Measurements from ENCODE around the gene GSTO2. TPM values are rescaled to one million over a fixed set of nuclear protein-coding genes. Genes with fewer than 3 reads are reported as not detected.
"Not testable (repeated sequence)": the region's sequence is repeated elsewhere in the genome, so short reads cannot be mapped to it uniquely, and the experiment has no call there.

The GSTO2 gene
- total RNA-seq, 4 donors from 2014 or later: 19.9 to 29.8 (median 22.6) TPM

DNA sequence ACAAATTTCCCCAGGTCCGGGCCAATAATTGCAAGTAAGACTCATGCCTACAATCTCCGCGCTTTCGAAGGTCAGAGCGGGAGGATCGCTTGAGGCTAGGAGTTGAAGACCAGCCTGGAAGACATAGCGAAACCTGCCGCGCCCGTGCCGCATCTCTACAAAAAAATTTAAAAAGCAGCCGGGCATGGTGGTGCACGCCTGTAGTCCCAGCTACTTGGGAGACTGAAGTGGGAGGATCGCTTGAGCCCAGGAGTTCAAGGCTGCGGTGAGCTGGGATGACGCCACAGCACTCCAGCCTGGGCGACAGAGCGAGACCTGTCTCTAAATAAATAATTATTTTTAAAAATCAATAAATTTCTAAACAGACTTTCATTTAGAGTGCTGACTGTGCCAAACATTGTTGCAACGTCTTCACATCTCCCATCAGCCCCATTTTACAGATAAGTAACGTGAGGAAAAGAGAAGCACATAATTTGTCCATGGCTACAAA lies 36.3 kb upstream of the GSTO2 start:
- intact Hi-C loops (cut with DNase I; ENCODE audit: low total_unique reads): no loop called here
- WGBS, 2 donors: 12 to 14% methylated on average over 20 of the region's 20 CpGs
- TF ChIP-seq, protein P1, sequence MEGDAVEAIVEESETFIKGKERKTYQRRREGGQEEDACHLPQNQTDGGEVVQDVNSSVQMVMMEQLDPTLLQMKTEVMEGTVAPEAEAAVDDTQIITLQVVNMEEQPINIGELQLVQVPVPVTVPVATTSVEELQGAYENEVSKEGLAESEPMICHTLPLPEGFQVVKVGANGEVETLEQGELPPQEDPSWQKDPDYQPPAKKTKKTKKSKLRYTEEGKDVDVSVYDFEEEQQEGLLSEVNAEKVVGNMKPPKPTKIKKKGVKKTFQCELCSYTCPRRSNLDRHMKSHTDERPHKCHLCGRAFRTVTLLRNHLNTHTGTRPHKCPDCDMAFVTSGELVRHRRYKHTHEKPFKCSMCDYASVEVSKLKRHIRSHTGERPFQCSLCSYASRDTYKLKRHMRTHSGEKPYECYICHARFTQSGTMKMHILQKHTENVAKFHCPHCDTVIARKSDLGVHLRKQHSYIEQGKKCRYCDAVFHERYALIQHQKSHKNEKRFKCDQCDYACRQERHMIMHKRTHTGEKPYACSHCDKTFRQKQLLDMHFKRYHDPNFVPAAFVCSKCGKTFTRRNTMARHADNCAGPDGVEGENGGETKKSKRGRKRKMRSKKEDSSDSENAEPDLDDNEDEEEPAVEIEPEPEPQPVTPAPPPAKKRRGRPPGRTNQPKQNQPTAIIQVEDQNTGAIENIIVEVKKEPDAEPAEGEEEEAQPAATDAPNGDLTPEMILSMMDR (IDR thresholded peaks at IDR 0.05): no peak
- no peak for TF ChIP-seq POLR2A (IDR thresholded peaks at IDR 0.05)
- no peak overlapping the region for H3K4me3 ChIP-seq (ENCODE audit: low read depth, poor library complexity, severe bottlenecking)
- no peak for DNase-seq (ENCODE audit: low spot score in 2 of 2)

DNA sequence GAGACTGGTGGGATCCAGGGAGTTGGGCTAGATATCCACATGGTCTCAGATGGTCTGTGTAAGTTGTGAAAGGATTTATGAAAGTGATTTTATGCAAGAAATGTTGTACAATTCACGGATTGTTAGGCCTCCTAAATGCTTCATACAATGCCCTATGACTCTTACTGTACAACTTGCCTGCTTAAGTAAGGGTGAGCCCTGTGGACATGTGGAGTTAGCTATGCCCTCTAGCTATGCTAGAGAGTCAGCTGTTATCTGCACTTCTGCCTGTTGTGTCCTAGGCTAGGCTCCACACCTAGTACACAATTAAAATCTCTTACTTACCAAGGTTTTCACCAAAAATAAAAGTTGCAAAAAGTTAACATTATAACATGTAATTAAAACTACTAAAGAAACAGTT lies 35.2 kb upstream of the GSTO2 start:
- DNase-seq (ENCODE audit: low spot score in 2 of 2): no peak

DNA sequence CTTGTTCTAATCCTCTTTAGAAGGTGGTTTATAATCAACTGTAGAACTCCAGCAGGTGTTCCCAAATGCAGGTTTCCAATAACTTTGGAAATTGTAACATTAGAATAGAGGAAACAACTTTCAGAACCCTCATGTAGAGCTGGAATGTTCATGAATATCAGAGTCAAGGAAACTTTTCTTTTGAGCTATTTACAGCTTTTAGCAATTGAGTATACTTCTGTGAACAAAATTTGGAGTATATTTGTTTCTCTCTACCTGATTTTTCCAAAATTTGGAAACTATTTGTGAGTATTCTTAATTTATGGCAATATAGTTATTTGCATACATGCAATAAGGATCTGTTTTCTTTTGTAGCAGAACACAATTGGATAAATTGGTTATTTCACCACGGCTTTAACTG lies 34.0 kb upstream of the GSTO2 start:
- DNase-seq (ENCODE audit: low spot score in 2 of 2): no peak
- intact Hi-C loops (cut with DNase I; ENCODE audit: low total_unique reads): no loop called here
- no peak overlapping the region for H3K4me3 ChIP-seq (ENCODE audit: low read depth, poor library complexity, severe bottlenecking)
- WGBS, 2 donors: 82 to 86% methylated on average over 1 of the region's 1 CpG
- no peak for TF ChIP-seq POLR2A (IDR thresholded peaks at IDR 0.05)
- TF ChIP-seq, protein P1 (IDR thresholded peaks at IDR 0.05): no peak

More for the DNA sequence above, 35.2 kb upstream of the GSTO2 start:
- TF ChIP-seq POLR2A (IDR thresholded peaks at IDR 0.05): no peak
- TF ChIP-seq, protein P1 (IDR thresholded peaks at IDR 0.05): no peak
- no peak overlapping the region for H3K4me3 ChIP-seq (ENCODE audit: low read depth, poor library complexity, severe bottlenecking)
- intact Hi-C loops (cut with DNase I; ENCODE audit: low total_unique reads): no loop called here
- 83 to 85% methylated on average over 1 of the region's 1 CpG for WGBS, 2 donors

DNA sequence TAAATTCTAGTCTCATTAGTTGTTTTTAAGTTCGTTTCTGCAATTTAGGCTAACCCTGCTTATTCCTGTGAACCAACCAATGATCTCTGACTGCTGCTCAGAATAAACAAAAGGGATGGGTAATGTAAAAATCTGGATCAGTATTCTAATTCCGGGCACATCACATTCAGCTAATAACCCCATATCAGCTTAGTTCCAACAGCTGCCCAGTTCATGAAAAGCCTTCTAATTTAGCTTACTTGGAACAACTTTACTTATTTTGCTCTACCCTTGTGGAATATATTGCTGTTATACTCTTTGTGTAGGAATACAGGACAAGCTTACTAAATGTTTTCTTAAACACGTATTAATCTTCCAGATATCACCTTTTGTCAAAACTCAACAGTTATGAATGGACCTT lies 33.2 kb upstream of the GSTO2 start:
- WGBS, 2 donors: 82 to 85% methylated on average over 3 of the region's 3 CpGs
- intact Hi-C loops (cut with DNase I; ENCODE audit: low total_unique reads): no loop called here
- DNase-seq (ENCODE audit: low spot score in 2 of 2): no peak
- no peak overlapping the region for H3K4me3 ChIP-seq (ENCODE audit: low read depth, poor library complexity, severe bottlenecking)
- TF ChIP-seq, protein P1 (IDR thresholded peaks at IDR 0.05): no peak
- no peak for TF ChIP-seq POLR2A (IDR thresholded peaks at IDR 0.05)

DNA sequence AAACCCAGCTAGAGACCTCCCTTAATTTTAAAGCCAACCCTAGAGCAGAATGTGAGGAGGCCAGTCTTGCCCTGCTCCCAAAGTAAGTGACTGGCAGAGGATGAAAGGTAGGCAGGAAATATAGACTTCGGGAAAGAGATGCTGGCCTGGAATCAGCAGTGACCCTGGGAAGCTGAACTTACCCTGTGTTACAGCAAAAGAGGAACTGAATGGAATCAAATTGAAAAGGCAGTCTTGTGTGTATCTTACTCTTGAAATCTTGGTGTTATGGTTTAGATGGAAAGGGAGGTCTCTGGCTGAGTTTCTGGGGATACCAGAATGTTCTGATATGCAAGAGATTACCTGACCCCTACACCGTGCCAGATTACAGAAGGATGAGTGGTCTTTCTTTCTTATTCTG lies 28.9 kb upstream of the GSTO2 start:
- 65 to 77% methylated on average over 2 of the region's 2 CpGs for WGBS, 2 donors
- TF ChIP-seq POLR2A (IDR thresholded peaks at IDR 0.05): no peak
- TF ChIP-seq, protein P1 (IDR thresholded peaks at IDR 0.05): no peak
- intact Hi-C loops (cut with DNase I; ENCODE audit: low total_unique reads): no loop called here
- DNase-seq (ENCODE audit: low spot score in 2 of 2): no peak
- no peak overlapping the region for H3K4me3 ChIP-seq (ENCODE audit: low read depth, poor library complexity, severe bottlenecking)

DNA sequence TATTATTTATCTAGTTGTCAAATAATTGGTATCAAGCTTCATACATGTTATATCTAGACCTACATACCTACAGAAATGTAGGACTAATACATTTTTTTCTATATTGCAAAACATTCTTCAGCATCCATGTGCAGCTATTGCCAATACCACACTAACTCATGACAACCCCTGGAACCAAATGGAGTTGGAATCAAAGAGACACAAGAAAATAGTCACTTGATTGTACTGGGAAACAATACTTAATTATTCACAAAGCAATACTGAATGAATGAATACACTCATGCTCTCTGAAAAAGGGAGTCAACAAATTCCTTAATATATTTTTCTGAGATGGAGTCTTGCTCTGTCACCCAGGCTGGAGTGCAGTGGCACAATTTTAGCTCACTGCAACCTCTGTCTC lies 26.4 kb upstream of the GSTO2 start:
- DNase-seq (ENCODE audit: low spot score in 2 of 2): no peak
- H3K4me3 ChIP-seq (ENCODE audit: low read depth, poor library complexity, severe bottlenecking): no peak overlapping the region
- intact Hi-C loops (cut with DNase I; ENCODE audit: low total_unique reads): no loop called here
- TF ChIP-seq, protein P1 (IDR thresholded peaks at IDR 0.05): no peak
- no peak for TF ChIP-seq POLR2A (IDR thresholded peaks at IDR 0.05)

DNA sequence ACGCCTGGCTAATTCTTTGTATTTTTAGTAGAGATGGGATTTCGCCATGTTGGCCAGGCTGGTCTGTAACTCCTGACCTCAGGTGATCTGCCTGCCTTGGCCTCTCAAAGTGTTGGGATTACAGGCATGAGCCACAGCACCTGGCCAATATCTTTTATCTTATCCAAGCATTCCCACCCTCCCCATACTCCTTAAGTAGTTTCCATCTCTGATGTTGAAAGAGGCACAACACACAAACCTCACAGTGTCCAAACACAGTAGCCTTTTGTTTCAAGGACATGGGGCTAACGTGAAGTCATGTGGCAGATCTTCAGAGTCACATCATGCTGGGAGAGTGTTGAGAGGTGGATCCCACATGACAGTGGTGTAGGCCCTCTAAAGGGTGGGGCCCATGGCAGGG lies 26.0 kb upstream of the GSTO2 start:
- 77 to 86% methylated on average over 3 of the region's 3 CpGs for WGBS, 2 donors
- DNase-seq (ENCODE audit: low spot score in 2 of 2); intact Hi-C loops (cut with DNase I; ENCODE audit: low total_unique reads): not testable (repeated sequence)

More for the DNA sequence above, 26.0 kb upstream of the GSTO2 start:
- not testable (repeated sequence) for H3K4me3 ChIP-seq (ENCODE audit: low read depth, poor library complexity, severe bottlenecking)

Data from lower leg skin (tissue), 4 donors.